Endometrial microvascular endothelial cells (primary cell): ENCODE data around the gene POGLUT2. TPM values are rescaled to one million over a fixed set of nuclear protein-coding genes. Genes with fewer than 3 reads are reported as not detected.

Source experiments
- in situ Hi-C: cut with HindIII; loops from 2 replicates; pipeline ENCODE4 v1.10.0; 2017; ENCODE audit warnings: low sequenced_read_pairs, low pct_unique_long_range_greater_than_20kb; ENCODE audit errors: inconsistent ontology term
- total RNA-seq: library from RNA; depleted of rRNA; stranded (reverse); fragments of >200 nt; gene quantifications from one replicate; pipeline ENCODE4 v1.2.3, GENCODE V29; 2015; ENCODE audit errors: inconsistent ontology term

Gene POGLUT2
- total RNA-seq, result 22.5 TPM

- in situ Hi-C loops, result no loop called here
These were observed at the start of gene POGLUT2, which contains the start of gene BIVM for GRCh38 chr13:102798581-102799425. POGLUT2 (minus strand) TSS chr13:102798976; CDS start chr13:102798670, 306 bp downstream. BIVM (plus strand) TSS chr13:102799119; CDS start chr13:102807268, 8,149 bp downstream.

GRCh38 chr13:102847272-102848234 is 48.8 kb upstream of the POGLUT2 start:
- in situ Hi-C loops, result no loop called here

GRCh38 chr13:102846261-102847015 is 47.7 kb upstream of the POGLUT2 start:
- in situ Hi-C loops, result no loop called here

- in situ Hi-C loops, result no loop called here
These were observed 47.0 kb upstream of the POGLUT2 start, which contains the start of gene ERCC5 for GRCh38 chr13:102845630-102846260. ERCC5 (plus strand) TSS chr13:102846032; CDS start chr13:102846267, 235 bp downstream.

GRCh38 chr13:102845289-102845629 is 46.5 kb upstream of the POGLUT2 start:
- in situ Hi-C loops, result no loop called here

GRCh38 chr13:102839462-102839861 is 40.7 kb upstream of the POGLUT2 start:
- in situ Hi-C loops, result no loop called here

GRCh38 chr13:102838982-102839381 is 40.2 kb upstream of the POGLUT2 start:
- in situ Hi-C loops, result no loop called here

GRCh38 chr13:102838273-102838672 is 39.5 kb upstream of the POGLUT2 start:
- in situ Hi-C loops, result no loop called here

- in situ Hi-C loops, result no loop called here
These were observed 37.7 kb upstream of the POGLUT2 start for GRCh38 chr13:102836471-102836870.

GRCh38 chr13:102830646-102831045 is 31.9 kb upstream of the POGLUT2 start:
- in situ Hi-C loops, result no loop called here

GRCh38 chr13:102825921-102826706 is 27.3 kb upstream of the POGLUT2 start:
- in situ Hi-C loops, result no loop called here

GRCh38 chr13:102825400-102825799 is 26.6 kb upstream of the POGLUT2 start:
- in situ Hi-C loops, result no loop called here

GRCh38 chr13:102817907-102818306 is 19.1 kb upstream of the POGLUT2 start:
- in situ Hi-C loops, result no loop called here

GRCh38 chr13:102817241-102817640 is 18.5 kb upstream of the POGLUT2 start:
- in situ Hi-C loops, result no loop called here

GRCh38 chr13:102816708-102817107 is 17.9 kb upstream of the POGLUT2 start:
- in situ Hi-C loops, result no loop called here

- in situ Hi-C loops, result no loop called here
These were observed 17.0 kb upstream of the POGLUT2 start for GRCh38 chr13:102815788-102816187.

- in situ Hi-C loops, result no loop called here
These were observed 16.0 kb upstream of the POGLUT2 start for GRCh38 chr13:102814793-102815192.
